ENCODE data around the gene BAAT.

The BAAT gene

DNA sequence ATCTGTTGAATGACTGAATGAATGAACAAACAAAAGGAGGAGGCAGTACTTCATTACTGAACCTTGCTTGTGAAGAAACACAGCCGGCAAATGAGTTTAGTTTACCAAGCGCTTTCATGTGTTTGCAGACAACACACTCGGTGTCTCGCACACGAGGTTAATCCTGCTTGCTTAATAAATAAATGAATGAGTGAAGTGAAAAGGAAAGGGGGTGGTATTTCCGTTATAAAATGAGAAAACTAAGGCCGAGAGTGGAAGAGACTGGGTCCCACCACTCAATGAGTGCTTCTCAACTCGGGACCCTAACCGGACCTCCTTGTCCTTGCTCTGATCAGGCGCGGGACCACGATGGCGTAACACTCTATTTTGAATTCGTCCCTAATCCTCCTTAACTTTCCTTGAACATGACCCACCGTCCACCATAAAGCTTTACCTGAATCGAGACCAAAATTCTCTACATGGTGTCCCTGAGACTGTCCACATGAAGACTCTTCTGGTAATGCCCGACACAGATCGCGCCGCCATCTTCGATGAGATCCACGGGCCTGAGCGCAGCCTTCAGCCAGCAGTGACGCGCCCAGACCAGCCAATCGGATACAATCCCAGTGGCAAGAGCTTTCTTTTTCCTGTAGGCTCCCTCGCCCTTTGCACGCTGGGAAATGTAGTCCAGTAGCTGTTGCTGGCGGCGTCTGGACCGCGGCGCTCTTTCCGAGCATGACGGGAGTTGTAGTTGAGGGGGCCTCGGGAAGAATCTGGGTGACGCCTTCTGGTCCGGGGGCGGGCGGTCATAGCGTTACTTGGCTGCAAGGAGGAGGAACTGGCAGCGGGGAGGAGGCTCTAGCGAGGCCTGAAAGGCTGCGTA lies 13.5 kb upstream of the BAAT start, which contains the start of the genes MRPL50 and ZNF189:
Gene MRPL50, minus strand, starts transcription at position 551 of the 862 bp plus-strand sequence. Its CDS starts 26 bp downstream, at position 525.
Gene ZNF189, plus strand, starts transcription at position 784 of the 862 bp plus-strand sequence. CDS start 306 bp downstream, outside the sequence.
- DNase-seq: peak; percentile 98

- DNase-seq: no peak
These were observed 12.9 kb upstream of the BAAT start for GRCh38 chr9:101397746-101398067.

GRCh38 chr9:101394687-101395086 lies 9.9 kb upstream of the BAAT start:
- no peak for DNase-seq

GRCh38 chr9:101393135-101393534 lies 8.3 kb upstream of the BAAT start:
- DNase-seq: no peak

- no peak for DNase-seq
These were observed 3.7 kb upstream of the BAAT start for GRCh38 chr9:101388507-101388993.

DNA sequence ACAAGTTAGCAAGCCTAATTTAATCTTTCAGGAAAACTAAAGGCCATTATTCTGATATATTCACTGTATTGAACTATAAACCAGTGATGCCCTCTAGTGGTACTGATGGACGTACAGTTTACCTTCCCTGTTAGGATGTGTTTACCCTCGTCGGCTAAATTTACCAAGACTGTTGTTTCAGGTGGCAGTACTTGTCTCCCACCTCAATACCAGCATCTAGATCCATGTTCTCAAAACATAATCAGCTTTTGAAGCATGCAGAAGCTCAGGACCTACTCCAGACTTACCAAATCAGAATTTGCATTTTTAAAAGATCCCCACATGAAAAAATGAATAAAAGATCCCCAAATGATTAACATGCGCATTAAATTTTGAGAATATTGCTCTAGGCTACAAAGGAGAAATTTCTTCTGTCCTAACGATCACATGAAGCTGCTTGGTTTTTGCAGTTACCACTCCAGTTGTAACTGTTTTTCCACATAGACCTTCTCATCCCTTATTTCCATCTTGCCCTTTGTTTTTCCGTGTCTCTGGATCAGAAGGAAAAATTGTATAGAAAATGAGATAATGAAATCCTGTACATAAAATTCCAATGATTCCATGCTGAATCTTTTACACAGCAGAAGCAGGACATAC lies 3.2 kb upstream of the BAAT start:
- DNase-seq: peak; percentile 47

DNA sequence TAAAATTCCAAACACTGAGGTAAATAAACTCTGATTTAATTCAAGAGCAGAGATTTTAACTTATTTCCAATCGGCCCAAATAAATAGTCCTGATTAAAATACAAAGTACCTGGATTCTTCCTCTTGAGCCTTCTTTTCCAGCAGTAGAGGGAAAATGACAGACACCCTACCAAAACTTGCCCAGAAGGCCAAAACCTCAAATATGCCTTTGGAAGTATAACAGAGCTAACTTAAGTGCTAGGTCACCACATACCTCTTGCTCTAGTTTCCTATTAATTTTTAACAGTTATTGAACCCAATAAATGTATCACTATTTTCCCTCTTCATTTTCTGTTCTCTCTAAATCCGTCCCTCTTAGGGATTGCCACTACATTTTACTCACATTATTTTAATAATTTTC lies 1.4 kb downstream of the BAAT start:
- no peak for DNase-seq

DNA sequence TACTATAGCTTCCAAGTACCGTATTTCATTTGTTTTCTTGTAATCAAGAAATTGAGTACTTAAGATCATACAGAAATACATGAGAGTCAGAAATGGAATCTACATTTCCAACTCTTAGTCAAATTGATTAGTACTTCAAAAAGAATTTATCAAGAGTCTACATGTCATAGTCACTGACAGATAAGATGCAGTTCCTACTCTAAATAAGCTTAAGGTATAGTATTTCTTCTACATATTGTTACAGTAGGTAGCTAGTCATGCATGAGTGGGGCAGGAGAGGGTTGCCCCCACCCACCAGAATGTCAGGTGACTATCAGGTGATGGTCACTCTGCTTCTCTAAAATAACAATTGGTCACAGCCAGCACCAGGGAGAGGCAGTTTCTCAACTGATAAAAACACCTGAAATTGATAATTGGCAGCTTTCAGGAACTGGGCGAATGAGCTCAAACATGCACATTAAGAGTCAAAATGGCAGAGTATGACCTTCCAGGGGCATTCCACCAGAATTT lies 2.9 kb downstream of the BAAT start:
- no peak for DNase-seq

GRCh38 chr9:101381118-101381517 lies 3.7 kb downstream of the BAAT start:
- DNase-seq: no peak

- no peak for DNase-seq
These were observed 4.5 kb downstream of the BAAT start for GRCh38 chr9:101380295-101380694.

DNA sequence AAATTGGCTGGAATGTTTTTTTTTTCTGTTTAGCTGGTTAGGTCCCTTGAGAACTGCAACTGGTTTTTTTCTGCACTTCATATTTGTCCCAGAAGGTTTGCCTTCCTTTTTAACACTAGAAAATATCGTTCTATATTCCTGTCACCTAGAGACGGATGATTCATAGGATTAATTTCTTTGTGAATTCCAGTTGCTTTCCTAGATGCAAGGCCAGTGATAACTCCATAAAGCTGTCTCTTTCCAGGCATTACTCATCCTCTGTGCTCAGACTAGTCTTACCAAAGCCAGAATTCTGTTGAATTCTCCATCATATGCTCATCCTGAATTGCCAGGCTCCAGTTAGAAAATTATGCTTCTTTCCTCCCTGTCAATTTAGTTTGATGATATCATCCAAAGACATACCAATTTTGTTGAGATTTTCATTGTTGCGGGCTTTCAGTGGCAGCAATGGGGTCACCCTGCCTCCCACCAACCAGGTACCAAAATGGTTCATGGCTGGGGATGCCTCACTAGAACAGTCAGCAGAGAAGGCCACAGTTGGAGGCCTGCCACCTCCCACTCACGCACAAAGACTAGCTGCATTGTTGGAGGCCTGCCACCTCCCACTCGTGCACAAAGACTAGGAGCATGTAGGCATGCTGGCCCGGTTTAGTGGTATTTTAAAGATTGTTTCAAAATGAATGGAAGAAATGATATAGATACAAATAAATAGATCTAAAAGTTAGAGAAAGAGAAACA lies 8.5 kb downstream of the BAAT start:
- DNase-seq: no peak

- DNase-seq: no peak
These were observed 9.3 kb downstream of the BAAT start for GRCh38 chr9:101375546-101375945.

GRCh38 chr9:101372327-101373118 lies 12.3 kb downstream of the BAAT start:
- no peak for DNase-seq

GRCh38 chr9:101371813-101372212 lies 13.0 kb downstream of the BAAT start:
- no peak for DNase-seq

DNA sequence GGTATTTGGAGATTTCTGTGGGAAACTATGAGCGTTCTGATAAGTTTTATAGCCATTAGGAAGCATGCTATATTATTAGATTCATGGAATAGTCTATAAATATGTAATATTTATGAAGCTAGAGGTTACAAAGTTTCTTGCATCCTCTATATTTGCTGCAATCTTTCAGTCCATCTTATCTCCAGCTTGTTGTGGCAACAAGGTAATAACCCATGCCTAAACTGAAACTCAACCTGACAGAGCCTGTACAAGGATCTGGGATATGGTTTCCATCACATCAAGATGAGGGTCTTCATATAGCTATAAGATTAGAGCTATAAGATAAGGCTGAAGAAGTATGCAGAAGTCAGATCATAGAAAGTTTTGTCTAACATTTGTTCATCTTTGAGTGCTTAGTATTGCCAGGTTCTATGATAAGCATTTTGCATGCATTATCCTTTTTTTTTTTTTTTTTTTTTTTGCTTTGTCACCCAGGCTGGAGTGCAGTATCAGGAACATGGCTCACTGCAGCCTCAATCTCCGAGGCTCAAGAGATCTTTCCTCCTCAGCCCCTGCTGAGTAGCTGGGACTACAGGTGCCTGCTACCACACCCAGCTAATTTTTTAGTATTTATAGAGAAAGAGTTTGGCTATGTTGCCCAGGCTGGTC lies 14.8 kb downstream of the BAAT start:
- no peak for DNase-seq

- DNase-seq: no peak
These were observed 15.5 kb downstream of the BAAT start for GRCh38 chr9:101369286-101369685.

- no peak for DNase-seq
These were observed 17.5 kb downstream of the BAAT start for GRCh38 chr9:101367323-101367722.

GRCh38 chr9:101366038-101366756 lies 18.6 kb downstream of the BAAT start:
- DNase-seq: no peak

- DNase-seq: no peak
These were observed 19.6 kb downstream of the BAAT start for GRCh38 chr9:101365181-101365580.

DNA sequence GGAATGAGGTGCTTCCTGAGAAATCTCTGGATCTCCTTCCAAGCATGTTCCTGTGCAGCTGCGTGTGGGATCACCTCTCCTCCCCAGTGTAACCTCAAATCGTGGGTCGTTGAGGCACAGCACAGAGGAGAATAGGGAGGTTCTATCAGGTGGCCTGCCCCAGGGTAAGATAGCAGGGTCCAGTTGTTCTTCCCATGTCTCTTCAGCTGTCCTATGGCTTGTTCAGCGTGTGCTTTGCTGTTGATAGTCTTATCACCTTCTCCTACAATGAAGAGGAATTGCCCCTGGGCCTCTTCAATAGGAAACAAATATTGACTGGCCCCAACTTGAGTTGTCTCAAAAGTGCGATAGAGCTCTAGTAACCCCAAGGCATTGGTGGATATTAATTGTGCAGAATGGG lies 22.4 kb downstream of the BAAT start:
- no peak for DNase-seq

DNA sequence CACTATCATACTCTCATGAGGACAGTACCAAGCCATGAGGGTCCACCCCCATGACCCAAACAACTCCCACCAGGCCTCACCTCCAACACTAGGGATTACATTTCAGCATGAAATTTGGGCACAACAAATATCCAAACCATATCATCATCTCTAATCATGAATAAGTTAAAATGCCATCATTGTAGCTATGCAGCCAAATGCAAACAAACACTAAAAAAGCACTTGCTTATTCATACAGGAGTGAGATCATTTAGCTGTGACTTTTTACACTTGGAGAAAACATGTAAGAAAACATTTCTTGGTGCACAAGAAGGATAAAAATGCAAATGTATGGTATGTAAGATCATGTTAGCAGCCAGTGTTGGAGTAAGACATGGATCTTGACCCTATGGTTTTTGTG lies 24.2 kb downstream of the BAAT start:
- DNase-seq: no peak

All from CD4-positive, alpha-beta T cell treated with Interleukin-4 for 4 hours (primary cell).